Measurements from ENCODE around the gene ITGB7. TPM values are rescaled to one million over a fixed set of nuclear protein-coding genes. Genes with fewer than 3 reads are reported as not detected.
"Not testable (repeated sequence)": the region's sequence is repeated elsewhere in the genome, so short reads cannot be mapped to it uniquely, and the experiment has no call there.

Gene ITGB7
- total RNA-seq, 2 experiments from 2014 or later, result 500 to 503 TPM

DNA sequence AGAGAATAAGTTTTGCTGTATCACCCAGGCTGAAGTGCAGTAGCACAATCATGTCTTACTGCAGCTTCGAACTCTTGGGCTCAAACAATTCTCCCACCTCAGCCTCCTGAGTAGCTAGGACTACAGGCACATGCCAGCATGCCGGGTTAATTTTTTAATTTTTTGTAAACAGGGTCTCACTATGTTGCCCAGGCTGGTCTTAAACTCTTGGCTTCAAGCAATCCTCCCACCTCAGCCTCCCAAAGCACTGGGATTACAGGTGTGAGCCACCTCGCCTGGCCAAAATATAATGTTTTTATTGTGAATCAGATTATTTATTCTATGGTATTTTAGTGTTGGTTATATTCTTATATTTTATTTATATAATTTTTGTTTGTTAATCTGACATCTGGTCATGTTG, 30.3 kb downstream of the ITGB7 start:
- no peak for DNase-seq
- no peak overlapping the region for H3K27ac Mint-ChIP-seq

DNA sequence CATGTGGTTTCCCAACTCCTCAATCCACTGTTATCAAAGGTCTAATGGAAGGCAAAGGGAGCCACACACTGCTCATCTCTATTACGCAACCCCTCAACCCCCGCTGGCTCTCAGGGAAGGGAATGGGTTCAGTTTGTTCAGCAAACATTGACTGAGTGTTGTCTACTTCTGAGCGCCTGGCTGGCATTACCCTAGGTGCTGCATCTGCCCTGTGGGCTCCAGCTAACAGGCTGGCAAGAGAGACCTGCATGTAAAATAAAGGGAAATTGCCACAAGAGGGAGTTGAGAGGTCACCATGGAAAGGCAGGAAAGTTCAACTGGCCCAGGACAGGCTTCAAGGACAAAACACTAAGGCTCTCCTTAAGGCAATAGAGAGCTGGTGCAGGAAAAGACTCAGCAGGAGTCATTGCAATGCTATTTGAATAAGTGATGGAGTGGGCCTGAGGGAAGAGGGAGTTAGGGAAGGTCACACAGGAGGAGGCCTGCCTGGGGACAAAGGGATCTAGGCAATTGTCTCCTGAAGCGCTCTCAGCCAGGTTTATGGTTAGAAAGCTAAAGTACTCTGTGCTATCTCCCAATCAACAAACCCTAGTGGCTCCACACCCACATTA, 32.1 kb downstream of the ITGB7 start:
- Mint-ChIP-seq H3K9me3 (ENCODE audit: insufficient read depth) (no peaks in the 10 kb centered on the region), H3K4me3 (no peak overlapping the region), H3K27me3 (ENCODE audit: low read depth) (no peaks in the 10 kb centered on the region), H3K4me1 (ENCODE audit: low read depth) (peaks cover 13% of the 10 kb centered on the region), H3K27ac (no peak overlapping the region), H3K36me3 (ENCODE audit: low read depth) (no peaks in the 10 kb centered on the region)
- ChIA-PET POLR2A (no interaction called here), CTCF (interaction anchor here (0.7 to 2.9 kb wide), 7 partner anchors 10 to 93 kb away, joined by 3 to 10 read pairs (median 4); partner anchors contain the start of genes ESPL1 and SOAT2)
- no peak for ATAC-seq
- DNase-seq, result no peak

More for the DNA sequence above, 30.3 kb downstream of the ITGB7 start:
- ATAC-seq, result no peak
- Mint-ChIP-seq H3K4me1 (ENCODE audit: low read depth) (peaks cover 22% of the 10 kb centered on the region), H3K36me3 (ENCODE audit: low read depth) (peaks cover 8% of the 10 kb centered on the region), H3K27me3 (ENCODE audit: low read depth) (no peaks in the 10 kb centered on the region), H3K4me3 (no peak overlapping the region), H3K9me3 (ENCODE audit: insufficient read depth) (no peaks in the 10 kb centered on the region)
- CTCF ChIA-PET, result interaction anchor here (2.0 to 2.9 kb wide), 2 partner anchors 17 to 91 kb away, joined by 8 to 10 read pairs; partner anchors contain the start of gene ESPL1
- POLR2A ChIA-PET, result interaction anchor here (1.0 kb wide), 1 partner anchor 121 kb away, joined by 3 read pairs; no protein-coding TSS in a partner anchor

DNA sequence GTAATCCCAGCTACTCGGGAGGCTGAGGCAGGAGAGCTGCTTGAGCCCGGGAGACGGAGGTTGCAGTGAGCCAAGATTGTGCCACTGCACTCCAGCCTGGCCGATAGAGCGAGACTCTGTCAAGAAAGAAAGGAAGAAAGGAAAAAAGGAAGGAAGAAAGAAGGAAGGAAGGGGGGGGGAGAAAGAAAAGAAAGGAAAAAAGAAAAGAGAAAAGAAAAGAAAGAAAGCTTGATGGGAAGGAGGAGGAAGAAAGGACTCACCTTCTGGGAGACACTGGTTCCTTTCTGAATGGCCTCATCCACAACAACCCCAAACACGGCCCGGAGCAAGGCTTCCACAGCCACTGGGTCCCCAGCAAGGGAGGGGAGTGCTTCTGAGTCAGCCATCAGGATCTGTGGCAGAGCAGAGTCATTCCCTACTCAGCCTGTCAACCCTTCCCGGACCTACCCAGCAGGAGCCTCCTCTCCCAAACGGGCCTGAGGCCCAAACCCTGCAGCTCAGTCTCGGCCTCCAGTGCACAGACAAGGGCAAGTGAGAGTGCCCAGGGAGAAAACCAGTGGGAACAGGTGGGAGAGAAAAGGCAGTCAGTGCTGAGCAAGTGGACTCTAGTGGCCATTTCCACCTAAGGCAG, 33.9 kb downstream of the ITGB7 start:
- no peak for DNase-seq
- POLR2A ChIA-PET, result no interaction called here
- H3K4me3 Mint-ChIP-seq, result no peak overlapping the region
- H3K27ac Mint-ChIP-seq, result no peak overlapping the region
- no peaks in the 10 kb centered on the region for H3K9me3 Mint-ChIP-seq (ENCODE audit: insufficient read depth)
- H3K4me1 Mint-ChIP-seq (ENCODE audit: low read depth), result peaks cover 2% of the 10 kb centered on the region
- H3K36me3 Mint-ChIP-seq (ENCODE audit: low read depth), result peaks cover 1% of the 10 kb centered on the region
- H3K27me3 Mint-ChIP-seq (ENCODE audit: low read depth), result no peaks in the 10 kb centered on the region
- ATAC-seq, result no peak
- CTCF ChIA-PET, result interaction anchor here (1.0 to 3.5 kb wide), 3 partner anchors 13 to 94 kb away, joined by 3 to 19 read pairs (median 4); no protein-coding TSS in a partner anchor

DNA sequence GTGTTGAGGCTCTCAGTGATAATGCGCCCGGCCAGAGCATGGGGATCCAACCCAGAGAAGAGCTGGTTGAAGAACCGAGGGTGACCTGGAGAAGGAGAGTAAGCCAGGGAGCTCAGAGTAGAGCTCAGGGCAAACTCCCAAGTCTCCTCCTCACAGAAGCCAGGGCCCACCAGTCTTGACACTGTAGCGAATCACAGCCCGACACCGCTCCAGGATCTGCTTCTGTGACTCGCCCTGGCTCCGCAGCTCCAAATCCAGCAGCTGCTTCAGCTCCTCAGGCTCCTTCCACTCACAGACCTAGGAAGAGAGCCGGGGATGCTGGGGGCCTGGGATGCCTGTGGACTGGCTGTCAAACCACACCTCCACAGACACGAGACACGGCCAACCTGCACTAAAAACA, 34.7 kb downstream of the ITGB7 start:
- Mint-ChIP-seq H3K4me1 (ENCODE audit: low read depth) (peaks cover 2% of the 10 kb centered on the region), H3K9me3 (ENCODE audit: insufficient read depth) (no peaks in the 10 kb centered on the region), H3K27me3 (ENCODE audit: low read depth) (no peaks in the 10 kb centered on the region), H3K27ac (no peak overlapping the region), H3K4me3 (no peak overlapping the region), H3K36me3 (ENCODE audit: low read depth) (peaks cover 1% of the 10 kb centered on the region)
- DNase-seq (no peak), ATAC-seq (no peak)
- ChIA-PET CTCF (interaction anchor here (0.7 to 3.5 kb wide), 2 partner anchors 13 to 107 kb away, joined by 3 to 19 read pairs; no protein-coding TSS in a partner anchor), POLR2A (interaction anchor here (0.5 to 2.7 kb wide), 4 partner anchors 8 to 107 kb away, joined by 3 to 18 read pairs (median 4); partner anchors contain the start of genes CSAD and ZNF740)

DNA sequence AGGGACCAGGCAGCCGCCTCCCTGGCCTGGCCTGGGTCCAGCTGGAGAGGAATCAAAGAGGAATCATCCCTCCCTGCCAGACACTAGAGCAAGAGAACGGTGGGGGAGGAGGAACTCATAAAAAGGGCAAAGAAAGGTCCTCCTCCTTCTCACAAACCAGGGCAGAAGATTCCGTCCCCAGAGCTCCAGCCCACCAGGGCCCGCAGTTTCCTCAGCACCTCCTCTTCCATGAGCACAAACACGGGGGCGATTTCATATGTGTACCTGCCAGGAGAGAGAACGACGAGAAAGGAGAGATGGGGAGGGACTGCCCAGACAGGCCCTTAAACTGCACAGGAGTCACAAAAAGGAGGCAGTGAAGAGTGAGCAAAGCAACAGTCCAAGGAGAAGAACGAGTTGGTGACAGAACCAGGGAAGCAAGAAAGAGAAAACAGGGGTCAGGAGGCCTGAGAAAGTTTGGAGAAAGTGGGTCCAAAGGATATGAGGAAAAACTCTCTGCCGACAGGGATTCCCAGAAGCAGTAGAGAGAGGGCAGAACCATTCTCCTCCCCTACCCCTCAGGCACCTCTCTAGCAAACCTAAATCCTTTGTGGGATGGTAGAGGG, 35.2 kb downstream of the ITGB7 start:
- ATAC-seq, result no peak
- H3K27me3 Mint-ChIP-seq (ENCODE audit: low read depth), result no peaks in the 10 kb centered on the region
- POLR2A ChIA-PET, result interaction anchor here (0.5 to 2.7 kb wide), 4 partner anchors 9 to 108 kb away, joined by 3 to 18 read pairs (median 4); partner anchors contain the start of genes CSAD and ZNF740
- peaks cover 2% of the 10 kb centered on the region for H3K4me1 Mint-ChIP-seq (ENCODE audit: low read depth)
- no peaks in the 10 kb centered on the region for H3K9me3 Mint-ChIP-seq (ENCODE audit: insufficient read depth)
- CTCF ChIA-PET, result interaction anchor here (3.5 kb wide), 1 partner anchor 12 kb away, joined by 19 read pairs; no protein-coding TSS in a partner anchor
- peaks cover 1% of the 10 kb centered on the region for H3K36me3 Mint-ChIP-seq (ENCODE audit: low read depth)
- no peak for DNase-seq
- no peak overlapping the region for H3K4me3 Mint-ChIP-seq
- peak overlapping the region; percentile 66 for H3K27ac Mint-ChIP-seq

DNA sequence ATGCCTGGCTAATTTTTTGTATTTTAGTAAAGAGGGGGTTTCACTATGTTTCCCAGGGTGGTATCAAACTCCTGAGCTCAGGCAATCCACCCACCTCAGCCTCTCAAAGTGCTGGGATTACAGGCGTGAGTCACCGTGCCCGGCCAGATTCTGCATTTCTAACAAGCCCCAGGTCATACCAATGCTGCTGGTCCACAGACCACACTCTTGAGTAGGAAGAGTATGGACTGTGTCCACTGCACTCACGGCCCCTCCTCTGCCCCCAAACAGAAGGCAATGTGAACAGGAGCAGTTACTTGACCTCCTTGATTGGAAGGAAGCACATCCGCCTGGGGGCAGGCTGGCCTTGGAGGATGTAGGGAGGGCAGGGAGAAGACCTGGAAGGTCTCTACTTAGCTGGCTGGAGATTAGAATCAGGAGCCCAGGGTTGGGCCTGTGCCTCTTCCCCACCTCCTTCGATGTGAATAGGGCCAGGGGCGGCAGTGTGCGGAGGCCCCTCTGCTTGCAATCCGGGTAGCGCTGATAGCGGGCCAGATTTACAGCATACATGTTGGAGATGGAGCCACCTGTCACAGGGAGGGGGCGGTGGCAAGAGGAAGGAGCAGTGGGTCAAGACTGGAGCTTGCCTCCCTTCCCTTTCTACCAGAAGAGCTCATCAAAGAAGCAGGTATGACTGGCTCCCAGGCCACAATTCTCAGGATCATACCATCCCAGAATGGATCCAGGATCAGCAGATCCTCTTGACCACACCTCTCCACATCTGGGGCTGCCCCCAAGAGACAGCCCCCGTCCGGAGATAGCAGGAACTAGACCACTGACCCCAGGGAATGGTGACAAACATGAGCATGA, 36.0 kb downstream of the ITGB7 start:
- Mint-ChIP-seq H3K27ac (no peak overlapping the region), H3K36me3 (ENCODE audit: low read depth) (peaks cover 1% of the 10 kb centered on the region), H3K27me3 (ENCODE audit: low read depth) (no peaks in the 10 kb centered on the region), H3K9me3 (ENCODE audit: insufficient read depth) (no peaks in the 10 kb centered on the region), H3K4me1 (ENCODE audit: low read depth) (peaks cover 2% of the 10 kb centered on the region), H3K4me3 (no peak overlapping the region)
- DNase-seq (no peak), ATAC-seq (no peak)
- POLR2A ChIA-PET, result interaction anchor here (1.4 to 2.7 kb wide), 3 partner anchors 9 to 16 kb away, joined by 3 to 18 read pairs (median 4); partner anchors contain the start of genes CSAD and ZNF740
- CTCF ChIA-PET, result interaction anchor here (0.6 to 3.5 kb wide), 4 partner anchors 11 to 150 kb away, joined by 3 to 19 read pairs (median 3); partner anchors contain the start of gene AAAS

DNA sequence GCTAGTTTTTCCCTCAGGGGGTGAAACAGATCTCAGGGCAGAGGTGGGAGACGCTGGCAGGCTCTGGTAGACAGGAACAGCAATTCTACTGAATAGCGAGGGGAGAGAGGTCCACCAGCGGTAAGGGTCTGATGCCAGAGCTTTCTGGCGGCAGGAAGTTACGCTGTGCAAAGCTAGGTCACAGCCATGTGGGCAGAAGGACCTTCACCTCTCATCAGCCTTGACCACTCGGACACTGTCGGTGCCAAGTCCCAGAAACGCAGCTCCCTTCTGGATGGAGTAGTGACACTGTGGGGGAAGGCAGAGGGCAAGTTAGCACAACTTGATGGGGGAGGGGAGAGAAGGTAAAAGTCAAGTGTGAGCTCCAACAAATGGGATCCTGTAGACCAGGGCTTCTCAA, 36.8 kb downstream of the ITGB7 start:
- no peaks in the 10 kb centered on the region for H3K9me3 Mint-ChIP-seq (ENCODE audit: insufficient read depth)
- H3K36me3 Mint-ChIP-seq (ENCODE audit: low read depth), result peaks cover 1% of the 10 kb centered on the region
- no peak overlapping the region for H3K27ac Mint-ChIP-seq
- H3K4me3 Mint-ChIP-seq, result no peak overlapping the region
- DNase-seq, result no peak
- ChIA-PET CTCF (interaction anchor here (0.6 to 3.5 kb wide), 4 partner anchors 10 to 151 kb away, joined by 3 to 19 read pairs (median 3); partner anchors contain the start of gene AAAS), POLR2A (interaction anchor here (2.7 kb wide), 1 partner anchor 10 kb away, joined by 18 read pairs; the partner anchor contains the start of genes CSAD and ZNF740)
- H3K4me1 Mint-ChIP-seq (ENCODE audit: low read depth), result no peaks in the 10 kb centered on the region
- ATAC-seq, result no peak
- no peaks in the 10 kb centered on the region for H3K27me3 Mint-ChIP-seq (ENCODE audit: low read depth)

DNA sequence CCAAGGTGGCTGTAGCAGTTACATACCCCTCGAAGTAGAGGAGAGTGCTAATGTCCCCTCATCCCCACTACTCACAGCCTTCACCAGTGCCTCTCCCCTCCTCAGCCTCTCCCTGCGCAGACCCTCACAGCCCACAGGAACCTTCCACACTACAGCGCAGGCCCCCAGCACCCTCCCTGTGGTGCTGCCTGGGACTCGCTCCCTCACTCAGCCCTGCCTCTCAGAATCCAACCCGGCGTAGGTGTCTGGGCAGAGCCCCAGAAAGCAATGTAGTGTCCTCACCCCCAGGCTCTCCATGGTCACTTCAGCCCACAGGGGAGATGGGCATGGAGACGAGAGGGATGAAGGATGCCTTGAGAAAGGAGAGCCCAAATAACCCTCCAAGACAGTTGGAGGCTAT, 37.4 kb downstream of the ITGB7 start:
- no peak overlapping the region for H3K4me3 Mint-ChIP-seq

DNA sequence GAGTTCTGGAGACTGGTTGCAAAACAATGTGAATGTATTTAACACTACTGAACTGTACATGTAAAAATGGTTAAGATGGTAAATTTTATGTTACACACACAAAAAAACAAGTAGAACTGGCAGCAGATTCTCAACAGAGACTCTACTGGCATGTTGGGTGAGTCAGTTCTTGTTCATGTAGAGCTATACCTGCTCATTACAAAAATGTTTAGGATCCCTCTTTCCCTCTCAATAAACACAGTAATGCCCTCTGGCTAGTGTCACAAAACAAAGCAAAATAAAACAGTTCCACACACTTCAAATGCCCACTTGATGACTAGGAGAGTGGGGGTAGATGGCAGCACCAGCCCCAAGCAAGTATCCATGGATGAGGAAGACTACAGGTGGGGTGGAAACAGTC, 40.2 kb downstream of the ITGB7 start:
- Mint-ChIP-seq H3K27ac (no peak overlapping the region), H3K9me3 (ENCODE audit: insufficient read depth) (no peaks in the 10 kb centered on the region), H3K36me3 (ENCODE audit: low read depth) (peaks cover 4% of the 10 kb centered on the region), H3K27me3 (ENCODE audit: low read depth) (no peaks in the 10 kb centered on the region), H3K4me1 (ENCODE audit: low read depth) (no peaks in the 10 kb centered on the region), H3K4me3 (no peak overlapping the region)
- CTCF ChIA-PET, result interaction anchor here (2.4 kb wide), 1 partner anchor 7 kb away, joined by 7 read pairs; no protein-coding TSS in a partner anchor
- DNase-seq (no peak), ATAC-seq (no peak)
- POLR2A ChIA-PET, result no interaction called here

More for the DNA sequence above, 37.4 kb downstream of the ITGB7 start:
- no peaks in the 10 kb centered on the region for H3K4me1 Mint-ChIP-seq (ENCODE audit: low read depth)
- H3K27me3 Mint-ChIP-seq (ENCODE audit: low read depth), result no peaks in the 10 kb centered on the region
- CTCF ChIA-PET, result no interaction called here
- POLR2A ChIA-PET, result interaction anchor here (2.7 kb wide), 1 partner anchor 11 kb away, joined by 18 read pairs; the partner anchor contains the start of genes CSAD and ZNF740
- H3K36me3 Mint-ChIP-seq (ENCODE audit: low read depth), result peaks cover 1% of the 10 kb centered on the region
- DNase-seq, result no peak
- no peak for ATAC-seq
- H3K9me3 Mint-ChIP-seq (ENCODE audit: insufficient read depth), result no peaks in the 10 kb centered on the region
- H3K27ac Mint-ChIP-seq, result no peak overlapping the region

DNA sequence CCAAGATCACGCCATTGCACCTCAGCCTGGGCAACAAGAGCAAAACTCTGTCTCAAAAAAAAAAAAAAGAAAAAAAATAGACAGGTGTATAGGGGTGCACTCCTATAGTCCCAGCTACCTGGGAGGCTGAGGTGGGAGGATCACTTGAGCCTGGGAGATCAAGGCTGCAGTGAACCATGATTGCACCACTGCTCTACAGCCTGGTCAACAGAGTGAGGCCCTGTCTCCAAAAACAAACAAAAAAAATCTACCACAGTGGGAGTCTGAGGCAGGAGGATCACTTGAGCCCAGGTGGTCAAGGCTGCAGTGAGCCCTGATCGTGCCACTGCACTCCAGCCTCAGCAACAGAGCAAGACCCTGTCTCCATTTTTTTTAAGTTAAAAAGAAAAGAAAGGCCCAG, 44.0 kb downstream of the ITGB7 start:
- DNase-seq; H3K27me3 Mint-ChIP-seq (ENCODE audit: low read depth); ATAC-seq; H3K4me3 Mint-ChIP-seq; POLR2A ChIA-PET; H3K36me3 Mint-ChIP-seq (ENCODE audit: low read depth); H3K9me3 Mint-ChIP-seq (ENCODE audit: insufficient read depth); H3K27ac Mint-ChIP-seq: not testable (repeated sequence)
- H3K4me1 Mint-ChIP-seq (ENCODE audit: low read depth), result peaks cover 12% of the 10 kb centered on the region
- CTCF ChIA-PET, result interaction anchor here (1.0 to 2.3 kb wide), 3 partner anchors 28 to 182 kb away, joined by 3 to 5 read pairs (median 3); partner anchors contain the start of gene AAAS
